Activated CD8-positive, alpha-beta memory T cell treated with anti-CD3 and anti-CD28 coated beads for 36 hours (primary cell): ENCODE results near the gene HMMR. TPM values are rescaled to one million over a fixed set of nuclear protein-coding genes. Genes with fewer than 3 reads are reported as not detected.
"Not testable (repeated sequence)": the region's sequence is repeated elsewhere in the genome, so short reads cannot be mapped to it uniquely, and the experiment has no call there.

Source experiments
- CTCF ChIA-PET: fragments of 350-600 bp; sonication (Branson Sonifier 250); formaldehyde crosslinking; loops from one replicate; lab custom pipeline; 2021; ENCODE audit warnings: antibody characterized with exemption; lab: Charles Lee
- POLR2A ChIA-PET: fragments of 350-600 bp; sonication (Branson Sonifier 250); formaldehyde crosslinking; loops from one replicate; lab custom pipeline; 2021; ENCODE audit warnings: antibody characterized with exemption; lab: Charles Lee
- total RNA-seq, 2 experiments: library from RNA; stranded (reverse); gene quantifications; one replicate each; pipeline ENCODE4 v1.2.3, GENCODE V29; 2021

The HMMR gene
- total RNA-seq, 2 experiments from 2014 or later, result 55.4 to 58.0 TPM

- POLR2A ChIA-PET, result no interaction called here
- CTCF ChIA-PET, result no interaction called here
Observed at GRCh38 chr5:163534492-163535094, 74.2 kb downstream of the HMMR start.

- POLR2A ChIA-PET, result no interaction called here
- CTCF ChIA-PET, result no interaction called here
Observed at GRCh38 chr5:163535290-163535689, 74.9 kb downstream of the HMMR start.

GRCh38 chr5:163536442-163536841 lies 76.0 kb downstream of the HMMR start:
- CTCF ChIA-PET, POLR2A ChIA-PET: not testable (repeated sequence)

- CTCF ChIA-PET, result no interaction called here
- POLR2A ChIA-PET, result no interaction called here
Observed at GRCh38 chr5:163540696-163541095, 80.3 kb downstream of the HMMR start.

Other genes starting within 250 kb of the HMMR start
- 10 to 100 TPM; 71.3 to 74.4 TPM for gene CCNG1, start 23.0 kb upstream of the HMMR start, total RNA-seq
- gene NUDCD2, start 530 bp upstream of the HMMR start, total RNA-seq, result 10 to 100 TPM; 39.9 to 43.6 TPM
- gene MAT2B, start 45.0 kb downstream of the HMMR start, total RNA-seq, result 10 to 100 TPM; 85.6 to 86.5 TPM